SK-N-SH (cell line): ENCODE measurements around the gene ARHGAP10. TPM values are rescaled to one million over a fixed set of nuclear protein-coding genes. Genes with fewer than 3 reads are reported as not detected.
A peak's percentile ranks its signal among the peaks of the same experiment; 100 is the strongest.

Source experiments
- CTCF ChIA-PET: fragments of 300-600, 350-600 bp; formaldehyde crosslinking; extraction: SDS; loops from one replicate; lab custom pipeline; 2021; lab: Yijun Ruan, JAX
- POLR2A ChIA-PET: fragments of 350-600 bp; sonication (Branson Sonifier 250); formaldehyde crosslinking; extraction: SDS; loops from one replicate; lab custom pipeline; 2020; ENCODE audit warnings: antibody characterized with exemption, inconsistent platforms; lab: Yijun Ruan, JAX
- DNase-seq: peaks from one replicate; pipeline ENCODE4 v3.0.0; 2012
- H2AFZ ChIP-seq: fragments of 200-600 bp; sonication (generic); 2 replicates; pipeline ENCODE4 v1.8.1; 2016; ENCODE audit warnings: antibody characterized with exemption, mild to moderate bottlenecking, low read depth
- H3F3A ChIP-seq: fragments of 200-600 bp; sonication (generic); replicated peaks from 2 replicates; pipeline ENCODE3; 2016; ENCODE audit warnings: antibody characterized with exemption, mild to moderate bottlenecking; ENCODE audit not compliant: insufficient read depth
- H3K27ac ChIP-seq, 2 experiments: fragments of 200-500 bp in 1 of 2; fragments of 200-600 bp in 1 of 2; sonication (Bioruptor generic) in 1 of 2; sonication (generic), shearing (Covaris generic) in 1 of 2; 2 replicates each; pipeline versions ENCODE4 v1.5.1 to v1.6.1; 2014 to 2016; ENCODE audit warnings: low read depth in 2 of 2, inconsistent platforms in 1 of 2, low read length in 1 of 2, mild to moderate bottlenecking in 1 of 2, mixed read lengths in 1 of 2
- H3K27me3 ChIP-seq: fragments of 200-600 bp; sonication (generic), shearing (Covaris generic); 2 replicates; pipeline ENCODE4 v1.6.1; 2016; ENCODE audit warnings: mixed run types; ENCODE audit not compliant: insufficient read depth
- H3K36me3 ChIP-seq, 2 experiments: fragments of 200-500 bp in 1 of 2; fragments of 200-600 bp in 1 of 2; sonication (Bioruptor generic) in 1 of 2; sonication (generic) in 1 of 2; replicated peaks in 1 of 2; 2 replicates each; pipeline versions ENCODE3 to v1.5.1; 2014 to 2016; ENCODE audit warnings: low read length in 1 of 2, mild to moderate bottlenecking in 1 of 2; ENCODE audit not compliant: insufficient read depth in 2 of 2, control insufficient read depth in 1 of 2
- H3K4me1 ChIP-seq, 2 experiments: fragments of 200-500 bp in 1 of 2; fragments of 200-600 bp in 1 of 2; sonication (Bioruptor generic) in 1 of 2; sonication (generic), shearing (Covaris generic) in 1 of 2; 2 replicates each; pipeline versions ENCODE4 v1.5.1 to v1.6.1; 2014 to 2016; ENCODE audit warnings: low read depth in 1 of 2, low read length in 1 of 2, mixed run types in 1 of 2; ENCODE audit not compliant: insufficient read depth in 2 of 2, control insufficient read depth in 1 of 2
- H3K4me2 ChIP-seq: fragments of 200-600 bp; sonication (generic), shearing (Covaris generic); 2 replicates; pipeline ENCODE4 v1.6.1; 2017; ENCODE audit warnings: mixed run types
- H3K4me3 ChIP-seq, 2 experiments: fragments of 200-500 bp in 1 of 2; fragments of 200-600 bp in 1 of 2; sonication (Bioruptor generic) in 1 of 2; sonication (generic), shearing (Covaris generic) in 1 of 2; 2 replicates each; pipeline versions ENCODE4 v1.5.1 to v1.8.1; 2014 to 2016; ENCODE audit warnings: low read depth in 2 of 2, inconsistent platforms in 1 of 2, low read length in 1 of 2, mild to moderate bottlenecking in 1 of 2, mixed read lengths in 1 of 2, moderate library complexity in 1 of 2
- H3K79me2 ChIP-seq: fragments of 200-600 bp; sonication (generic); 2 replicates; pipeline ENCODE4 v1.8.1; 2017; ENCODE audit warnings: mild to moderate bottlenecking; ENCODE audit not compliant: insufficient read depth
- H3K9ac ChIP-seq: fragments of 200-600 bp; sonication (generic); 2 replicates; pipeline ENCODE4 v1.6.1; 2017; ENCODE audit warnings: mixed run types
- H3K9me2 ChIP-seq: fragments of 200-600 bp; sonication (generic); 2 replicates; pipeline ENCODE4 v1.6.1; 2017; ENCODE audit warnings: mixed run types
- H3K9me3 ChIP-seq: fragments of 200-600 bp; sonication (generic); 2 replicates; pipeline ENCODE4 v1.6.1; 2017; ENCODE audit warnings: mixed run types, mild to moderate bottlenecking, moderate library complexity
- H4K20me1 ChIP-seq: fragments of 200-600 bp; sonication (generic); 2 replicates; pipeline ENCODE4 v1.6.1; 2017; ENCODE audit warnings: mild to moderate bottlenecking, mixed run types; ENCODE audit not compliant: insufficient read depth
- CHD2 ChIP-seq: fragments of 150-350 bp; IDR thresholded peaks from 2 replicates; pipeline ENCODE4 v1.6.1; 2018; ENCODE audit warnings: low read length; ENCODE audit not compliant: partially characterized antibody
- CTCF ChIP-seq: fragments of 200-600 bp; sonication (generic); IDR thresholded peaks from 2 replicates; pipeline ENCODE4 v1.6.1; 2017; ENCODE audit warnings: antibody characterized with exemption, mild to moderate bottlenecking, moderate library complexity
- ELF1 ChIP-seq: IDR thresholded peaks from 2 replicates; pipeline ENCODE4 v1.4.0; 2012
- FOSL2 ChIP-seq: IDR thresholded peaks from 2 replicates; pipeline ENCODE4 v1.4.0; 2012; ENCODE audit warnings: low read depth, mild to moderate bottlenecking, moderate library complexity, borderline replicate concordance
- FOXJ3 ChIP-seq: sonication (generic); formaldehyde crosslinking; IDR thresholded peaks from 2 replicates; pipeline ENCODE4 v1.5.1; 2020; ENCODE audit warnings: mild to moderate bottlenecking, missing genetic modification reagents
- FOXM1 ChIP-seq: IDR thresholded peaks from 2 replicates; pipeline ENCODE4 v1.4.0; 2012; ENCODE audit warnings: low read depth, mild to moderate bottlenecking
- GABPA ChIP-seq: IDR thresholded peaks from 2 replicates; pipeline ENCODE4 v1.4.0; 2012; ENCODE audit warnings: low read depth, mild to moderate bottlenecking
- MXI1 ChIP-seq: IDR thresholded peaks from 2 replicates; pipeline ENCODE4 v1.6.1; 2012; ENCODE audit warnings: mild to moderate bottlenecking, low read depth, low read length, improper control_type of control experiment
- NFIC ChIP-seq: IDR thresholded peaks from 2 replicates; pipeline ENCODE4 v1.4.0; 2012; ENCODE audit warnings: borderline replicate concordance
- NRF1 ChIP-seq: IDR thresholded peaks from 2 replicates; pipeline ENCODE4 v1.6.1; 2012; ENCODE audit warnings: low read depth, mild to moderate bottlenecking, low read length
- POLR2AphosphoS5 ChIP-seq: IDR thresholded peaks from 2 replicates; pipeline ENCODE4 v1.6.1; 2012; ENCODE audit warnings: low read depth, low read length
- RAD21 ChIP-seq: IDR thresholded peaks from 2 replicates; pipeline ENCODE4 v1.6.1; 2012; ENCODE audit warnings: mild to moderate bottlenecking, low read length
- RFX5 ChIP-seq: IDR thresholded peaks from 2 replicates; pipeline ENCODE4 v1.6.1; 2012; ENCODE audit warnings: mild to moderate bottlenecking, improper control_type of control experiment, low read length
- RXRA ChIP-seq: IDR thresholded peaks from 2 replicates; pipeline ENCODE4 v1.4.0; 2012; ENCODE audit warnings: low read depth, mild to moderate bottlenecking, borderline replicate concordance
- SMC3 ChIP-seq: IDR thresholded peaks from 2 replicates; pipeline ENCODE4 v1.6.1; 2012; ENCODE audit warnings: low read depth, low read length, improper control_type of control experiment
- TCF12 ChIP-seq: IDR thresholded peaks from 2 replicates; pipeline ENCODE4 v1.4.0; 2012
- TEAD4 ChIP-seq: IDR thresholded peaks from 2 replicates; pipeline ENCODE4 v1.4.0; 2012; ENCODE audit warnings: mild to moderate bottlenecking, borderline replicate concordance; ENCODE audit not compliant: insufficient read depth
- USF1 ChIP-seq: IDR thresholded peaks from 2 replicates; pipeline ENCODE4 v1.4.0; 2012; ENCODE audit warnings: low read depth, borderline replicate concordance
- YY1 ChIP-seq: IDR thresholded peaks from 2 replicates; pipeline ENCODE4 v1.4.0; 2012; ENCODE audit warnings: low read depth, mild to moderate bottlenecking
- WGBS: methylation state at CpG from one replicate; pipeline ENCODE4 v1.1.6; 2017; ENCODE audit warnings: low lambda C conversion rate; 5-methylcytosine and 5-hydroxymethylcytosine counted together
- polyA plus RNA-seq, 3 experiments: library from polyadenylated mRNA; depleted of rRNA; stranded (reverse); fragments of >200 nt; gene quantifications; 2 replicates each; pipeline ENCODE4 v1.2.3, GENCODE V29; 2012
- TF ChIP-seq, protein P1 (sequence below): IDR thresholded peaks from 2 replicates; pipeline ENCODE4 v1.4.0; 2012; ENCODE audit warnings: low read depth

ARHGAP10 gene
- polyA plus RNA-seq, 1 of the 3 experiments (the other 2 are of a cell fraction), result 15.1 TPM

- TF ChIP-seq, protein P1, sequence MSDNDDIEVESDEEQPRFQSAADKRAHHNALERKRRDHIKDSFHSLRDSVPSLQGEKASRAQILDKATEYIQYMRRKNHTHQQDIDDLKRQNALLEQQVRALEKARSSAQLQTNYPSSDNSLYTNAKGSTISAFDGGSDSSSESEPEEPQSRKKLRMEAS, result no peak
- TF ChIP-seq FOXJ3 (CRISPR knock-in tag), result peak; percentile 97
- peak; percentile 41; the same call in 1 of the 2 replicates for TF ChIP-seq TEAD4
- no peak for TF ChIP-seq RXRA
- no peak for TF ChIP-seq POLR2AphosphoS5
- TF ChIP-seq CHD2, result peak; percentile 92
- peak; percentile 27; the same call in 1 of the 2 replicates for TF ChIP-seq NRF1
- no peak for TF ChIP-seq FOSL2
- TF ChIP-seq YY1, result no peak
- no peak for TF ChIP-seq ELF1
- peak; percentile 47; the same call in 1 of the 2 replicates for TF ChIP-seq MXI1
- no peak for TF ChIP-seq FOXM1
- TF ChIP-seq NFIC, result no peak
- no peak for TF ChIP-seq USF1
- peak; percentile 64 for TF ChIP-seq TCF12
- TF ChIP-seq RFX5, result no peak
- no peak for TF ChIP-seq GABPA
Measured at GRCh38 chr4:147862043-147862692, 130.3 kb downstream of the ARHGAP10 start (continued).

DNA sequence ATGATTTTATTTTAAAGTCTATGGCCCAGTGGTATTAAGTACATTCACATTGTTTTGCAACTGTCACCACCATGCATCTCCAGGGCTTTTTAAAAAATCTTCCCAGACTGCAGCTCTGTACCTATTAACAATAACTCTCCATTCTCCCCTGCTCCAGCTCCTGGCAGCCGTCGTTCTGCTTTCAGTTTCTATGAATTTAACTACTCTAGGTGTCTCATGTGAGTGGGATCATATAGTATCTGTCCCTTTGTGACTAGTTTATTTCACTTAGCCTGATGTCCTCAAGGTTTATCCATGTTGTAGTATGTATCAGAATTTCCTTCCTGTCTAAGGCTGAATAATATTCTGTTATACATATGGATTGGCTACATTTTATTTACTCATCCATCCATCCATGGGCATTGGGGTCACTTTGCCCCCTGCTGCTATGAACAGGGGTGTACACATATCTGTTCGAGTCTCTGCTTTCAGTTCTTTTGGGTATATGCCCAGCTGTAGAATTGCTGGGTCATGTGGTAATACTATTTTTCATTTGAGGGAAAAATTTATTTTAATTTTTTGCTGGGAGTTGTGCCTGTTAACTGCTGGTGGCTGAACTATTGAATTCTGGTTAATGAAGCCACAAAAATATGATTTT, 131.3 kb downstream of the ARHGAP10 start:
- Histone ChIP-seq H3K27me3 (no peaks in the 10 kb centered on the region), H3K27ac (peak overlapping the region; percentile 32 to 99; a peak in 3 of 4 replicates), H3K4me3 (peak overlapping the region in 1 of 2 experiments; percentile 33; a peak in 1 of 4 replicates), H3K36me3 (peaks cover 25 to 30% of the 10 kb centered on the region in 2 experiments), H3K4me1 (peaks cover 12 to 40% of the 10 kb centered on the region in 2 experiments; a peak in 2 of 4 replicates), H3K9me3 (no peaks in the 10 kb centered on the region), H3F3A (no peaks in the 10 kb centered on the region), H3K4me2 (0 out of 2 replicates have a peak overlapping the region, but pooled peaks have one; percentile 25), H4K20me1 (no peaks in the 10 kb centered on the region), H2AFZ (no peak overlapping the region), H3K9me2 (no peaks in the 10 kb centered on the region), H3K9ac (no peak overlapping the region), H3K79me2 (0 out of 2 replicates have a peak, but pooled peaks cover 4% of the 10 kb centered on the region)
- POLR2A ChIA-PET, result interaction anchor here (1.4 to 2.4 kb wide), 2 partner anchors 131 to 179 kb away, joined by 4 to 11 read pairs; partner anchors contain the start of genes ARHGAP10 and PRMT9
- TF ChIP-seq CTCF (peak; percentile 42), RXRA (no peak), SMC3 (peak; percentile 34), RAD21 (peak; percentile 60), POLR2AphosphoS5 (no peak)
- WGBS, result 61% methylated on average over 3 of the region's 3 CpGs
- peak; percentile 37 for DNase-seq
- CTCF ChIA-PET, result interaction anchor here (0.7 to 9.1 kb wide), 18 partner anchors 9 to 345 kb away, joined by 3 to 182 read pairs (median 4); partner anchors contain the start of genes ARHGAP10 and TMEM184C
